NAMALWA (cell line): ENCODE results near the gene GLIS1.

Experiments used
- DNase-seq: peaks from one replicate; pipeline ENCODE4 v3.0.0-alpha.2; 2015; ENCODE audit warnings: low spot score

Gene GLIS1

DNA sequence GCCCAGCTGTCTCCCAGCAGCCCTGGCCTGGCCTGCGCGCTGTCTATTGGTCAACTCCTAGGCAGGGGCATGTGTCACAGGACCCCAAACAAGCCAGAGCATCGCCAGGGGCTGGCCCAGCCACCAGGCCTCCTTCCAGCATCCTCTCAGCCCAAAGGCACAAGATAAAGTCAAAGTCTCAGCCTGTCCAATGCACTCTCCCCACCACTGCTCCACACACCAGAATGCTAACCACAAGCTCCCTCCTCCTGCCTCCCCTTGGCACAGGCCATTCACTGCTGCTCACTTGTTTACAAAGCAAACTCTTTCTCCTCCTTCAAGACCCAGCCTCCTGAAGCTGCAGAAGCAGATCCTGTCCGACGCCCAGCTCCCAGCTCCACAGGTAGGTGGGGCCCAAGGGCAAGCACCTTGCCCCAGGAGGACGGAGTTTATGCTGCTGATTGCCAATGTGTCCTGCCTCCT, 146.4 kb downstream of the GLIS1 start:
- no peak for DNase-seq

GRCh38 chr1:53591924-53592323, 147.0 kb downstream of the GLIS1 start:
- DNase-seq = no peak

- no peak for DNase-seq
These were observed 148.1 kb downstream of the GLIS1 start for GRCh38 chr1:53590531-53591515.

- DNase-seq = no peak
These were observed 148.9 kb downstream of the GLIS1 start for GRCh38 chr1:53590104-53590503.

DNA sequence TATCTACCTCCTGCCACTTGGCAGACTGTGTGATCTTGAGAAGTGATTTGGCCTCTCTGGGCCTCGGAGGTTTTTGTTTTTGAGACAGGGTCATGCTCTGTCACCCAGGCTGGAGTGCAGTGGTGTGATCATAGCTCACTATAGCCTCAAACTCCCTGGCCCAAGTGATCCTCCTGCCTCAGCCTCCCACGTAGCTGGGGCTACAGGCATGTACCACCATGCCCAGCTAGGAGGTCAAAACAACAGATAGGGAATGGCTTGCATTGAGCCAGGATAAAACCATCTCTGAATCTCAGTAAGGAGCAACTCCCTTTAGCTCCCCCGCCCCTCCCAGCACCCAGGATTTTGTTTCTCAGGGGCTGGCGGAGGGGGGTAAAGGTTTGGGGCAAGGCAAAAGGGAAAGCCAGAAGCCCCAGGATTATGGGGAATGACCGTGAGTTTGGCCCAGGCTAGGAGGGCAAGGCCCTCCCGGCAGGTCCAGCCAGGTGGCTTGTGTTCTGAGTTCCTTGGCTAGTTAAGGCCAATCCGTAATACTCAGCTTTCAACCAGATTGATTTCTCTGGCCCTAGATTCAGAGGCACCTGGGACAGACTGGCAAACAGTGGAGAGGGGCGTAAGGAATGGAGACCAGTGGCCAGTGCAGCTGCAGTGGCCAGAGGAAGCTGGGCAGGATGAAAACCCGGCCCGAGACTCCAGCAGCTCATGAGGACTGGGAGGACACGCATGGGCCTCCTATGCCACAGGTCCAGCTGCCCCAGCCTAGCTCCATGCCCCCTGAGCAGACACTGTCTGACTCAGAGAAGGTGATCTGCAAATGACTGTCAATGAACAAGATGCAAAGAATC, 149.7 kb downstream of the GLIS1 start:
- no peak for DNase-seq

- DNase-seq = no peak
These were observed 150.7 kb downstream of the GLIS1 start for GRCh38 chr1:53588053-53588779.

DNA sequence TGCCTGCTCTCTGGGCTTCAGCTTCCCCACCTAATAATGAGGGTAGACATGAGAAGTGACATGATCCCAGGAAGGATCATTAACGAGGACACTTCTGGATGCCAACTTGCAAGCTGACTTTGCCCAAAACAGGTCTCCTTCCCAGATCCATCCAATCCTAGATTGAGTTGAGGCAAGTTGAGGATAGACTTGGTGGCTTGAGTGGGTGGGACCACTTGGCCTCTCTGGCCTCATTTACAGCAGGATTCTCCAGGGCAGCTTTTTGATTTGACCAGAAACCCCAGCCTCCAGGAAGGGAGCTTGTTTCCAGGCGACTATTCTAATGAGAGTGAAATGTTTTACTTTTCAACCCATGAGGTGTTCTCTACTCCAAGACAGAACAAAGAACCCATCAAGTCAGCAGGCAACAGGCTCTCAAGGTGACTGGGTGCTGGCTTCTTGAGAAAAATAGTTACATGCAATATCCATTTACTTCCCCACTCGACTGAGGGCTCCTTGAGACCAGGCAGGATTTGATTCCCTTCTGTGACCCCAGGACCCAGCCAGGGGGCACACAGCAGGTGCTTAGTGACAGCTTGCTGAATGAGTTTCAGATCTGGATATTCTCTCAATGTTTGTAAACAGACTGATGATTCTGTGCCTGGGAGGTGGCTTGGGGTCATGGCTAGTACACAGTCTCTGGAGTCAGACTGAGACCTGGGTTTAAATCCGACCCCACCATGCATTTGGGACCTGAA, 151.5 kb downstream of the GLIS1 start:
- DNase-seq = no peak

GRCh38 chr1:53586765-53587164, 152.2 kb downstream of the GLIS1 start:
- no peak for DNase-seq

DNA sequence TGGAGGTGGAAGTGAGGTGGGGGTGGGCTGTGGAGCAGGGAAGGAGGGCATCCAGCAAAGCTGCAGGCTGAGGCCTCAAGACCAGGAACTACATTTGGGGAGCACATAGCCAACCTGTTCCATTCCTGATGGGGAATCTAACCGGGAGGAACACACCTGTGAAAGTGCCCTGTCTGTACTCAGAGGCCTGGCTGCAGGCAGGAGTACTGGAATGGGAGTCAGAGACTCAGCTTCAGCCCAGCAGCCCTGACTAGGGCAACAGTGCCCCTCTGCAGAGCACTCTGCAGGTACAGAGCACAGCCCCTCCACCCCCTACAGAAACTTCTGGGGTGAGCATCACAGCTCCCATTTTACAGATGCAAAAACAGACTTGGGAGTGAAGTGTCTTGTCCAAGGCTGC, 153.4 kb downstream of the GLIS1 start:
- DNase-seq = no peak

GRCh38 chr1:53585129-53585528, 153.8 kb downstream of the GLIS1 start:
- peak; percentile 53 for DNase-seq

DNA sequence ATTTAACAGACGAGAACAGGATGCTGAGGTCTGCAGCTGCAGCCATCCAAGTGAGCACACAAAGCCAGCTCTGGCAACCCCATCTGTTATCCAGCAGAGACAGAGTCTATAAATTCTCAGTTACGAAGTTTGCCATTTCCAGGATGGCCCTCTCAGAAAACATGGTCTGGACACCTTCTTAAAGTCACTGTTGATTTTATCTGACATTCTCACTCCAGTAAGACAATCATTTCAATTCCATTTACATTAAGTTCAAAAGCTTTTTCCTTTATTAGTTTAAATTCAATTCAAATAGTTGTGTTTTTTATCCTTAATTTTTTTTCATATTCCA, 154.2 kb downstream of the GLIS1 start:
- no peak for DNase-seq

DNA sequence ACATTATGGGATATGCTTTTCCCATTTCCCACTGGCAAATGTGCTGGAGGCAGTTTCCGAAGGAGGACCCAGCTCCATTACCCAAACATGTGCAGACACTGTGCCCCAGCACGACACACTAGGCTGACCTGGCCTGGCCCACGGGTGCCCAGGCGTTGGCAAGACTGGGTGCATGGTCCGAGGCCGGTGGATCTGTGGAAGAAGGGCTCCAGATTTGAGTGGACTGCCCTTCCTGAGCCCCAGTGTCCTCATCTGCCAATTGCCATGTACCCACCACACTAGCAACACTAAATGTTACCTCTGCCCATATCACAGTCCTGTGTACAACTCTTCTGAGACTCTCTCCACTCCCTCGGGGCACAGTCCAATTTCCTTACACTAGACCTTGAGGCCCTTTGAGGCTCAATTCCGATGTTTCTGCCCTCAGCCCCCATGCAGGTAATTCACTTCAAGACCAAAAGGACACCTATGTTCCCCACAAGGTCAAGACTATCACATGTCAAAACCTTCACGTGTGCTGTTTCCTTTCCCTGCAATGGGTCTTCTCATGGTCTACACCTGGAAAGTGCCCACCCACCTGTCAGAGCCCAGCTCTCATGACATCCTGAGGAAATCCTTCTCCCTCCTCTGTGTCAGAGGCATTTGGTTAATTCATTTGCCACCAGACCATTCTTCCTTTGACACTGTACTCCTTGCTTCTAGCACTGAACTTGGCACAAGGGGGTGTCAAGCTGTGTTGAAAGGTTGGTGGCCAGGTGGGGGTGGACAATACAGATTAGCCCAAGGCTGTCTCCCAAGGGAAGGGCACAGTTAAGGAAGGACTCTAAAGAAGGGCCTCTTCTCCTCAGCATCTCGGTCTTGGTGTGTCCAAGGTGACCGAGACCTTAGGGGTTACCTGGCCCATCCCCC, 154.8 kb downstream of the GLIS1 start:
- DNase-seq = no peak

- DNase-seq = no peak
These were observed 155.7 kb downstream of the GLIS1 start for GRCh38 chr1:53583021-53583867.

- no peak for DNase-seq
These were observed 156.5 kb downstream of the GLIS1 start for GRCh38 chr1:53582211-53583020.

- no peak for DNase-seq
These were observed 157.5 kb downstream of the GLIS1 start for GRCh38 chr1:53581476-53581875.

DNA sequence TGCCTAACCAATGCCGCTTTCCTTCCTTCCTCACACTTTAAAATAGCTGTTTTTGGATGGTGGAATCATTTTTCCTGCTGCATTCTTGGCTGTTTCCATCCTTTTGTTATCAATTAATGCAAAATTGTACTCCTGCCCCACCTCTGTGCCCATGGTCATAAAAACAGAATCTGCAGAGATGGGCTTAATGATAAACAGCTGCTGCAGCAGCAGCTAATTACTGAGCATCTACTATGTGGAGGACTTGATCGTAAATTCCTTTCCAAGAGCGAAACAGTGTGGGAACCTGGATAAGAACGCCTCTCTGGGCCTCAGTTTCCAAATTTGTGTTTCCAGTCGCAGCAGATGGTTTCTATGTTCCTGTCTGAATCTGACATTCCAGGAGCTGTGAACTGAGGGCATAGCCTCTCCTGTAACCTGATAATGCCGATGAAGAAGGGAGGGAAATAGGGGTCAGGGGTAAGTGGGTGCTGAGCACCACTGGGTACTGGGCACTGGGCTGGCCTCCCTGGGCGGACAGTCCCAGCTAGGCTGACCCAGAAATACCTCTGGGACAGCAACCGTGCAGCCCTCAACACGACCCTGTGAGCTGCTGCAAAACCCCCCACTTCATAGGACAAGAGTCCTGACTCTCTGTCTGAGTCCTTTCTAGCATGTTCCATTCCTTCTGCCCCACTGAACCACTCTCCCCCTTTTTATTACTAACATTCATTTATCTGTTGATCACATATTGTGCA, 158.1 kb downstream of the GLIS1 start:
- no peak for DNase-seq

- no peak for DNase-seq
These were observed 159.0 kb downstream of the GLIS1 start for GRCh38 chr1:53580009-53580400.
